ENCODE data around the gene JPT2.
"Not testable (repeated sequence)": the region's sequence is repeated elsewhere in the genome, so short reads cannot be mapped to it uniquely, and the experiment has no call there.

JPT2 gene

DNA sequence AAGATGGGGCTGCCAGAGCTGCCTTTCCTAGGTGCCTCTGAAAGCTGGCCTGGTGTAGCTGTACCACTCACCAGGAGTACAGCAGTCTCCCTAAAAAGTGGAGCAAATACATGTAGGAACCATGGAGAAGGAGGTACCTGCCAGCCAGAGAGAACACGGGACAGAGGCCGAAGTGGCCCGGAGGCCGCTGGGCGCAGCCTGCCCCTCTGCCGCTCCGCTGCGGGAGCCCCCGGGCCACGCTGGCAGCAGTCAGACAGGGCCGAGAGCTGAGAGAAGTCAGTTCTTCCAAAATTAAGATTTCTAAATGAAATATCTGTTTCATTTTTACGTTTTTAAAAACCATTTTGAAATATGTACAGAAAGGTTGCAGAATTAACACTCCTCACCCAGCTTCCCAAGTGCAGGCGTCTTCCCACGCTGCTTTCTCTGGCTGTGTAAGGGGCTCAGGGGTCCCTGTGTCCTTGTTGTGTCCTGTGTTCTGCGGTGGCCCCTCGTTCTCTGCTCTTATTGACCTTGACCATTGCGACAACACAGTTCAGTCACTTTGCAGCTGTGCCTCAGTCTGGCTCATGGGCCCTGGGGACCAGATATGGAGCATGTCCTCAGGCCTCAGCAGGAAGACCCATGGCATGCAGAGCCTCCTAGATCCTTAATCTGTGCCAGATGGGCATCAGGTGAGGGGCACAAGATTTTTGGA is 32.9 kb downstream of the JPT2 start:
- DNase-seq: no peak

DNA sequence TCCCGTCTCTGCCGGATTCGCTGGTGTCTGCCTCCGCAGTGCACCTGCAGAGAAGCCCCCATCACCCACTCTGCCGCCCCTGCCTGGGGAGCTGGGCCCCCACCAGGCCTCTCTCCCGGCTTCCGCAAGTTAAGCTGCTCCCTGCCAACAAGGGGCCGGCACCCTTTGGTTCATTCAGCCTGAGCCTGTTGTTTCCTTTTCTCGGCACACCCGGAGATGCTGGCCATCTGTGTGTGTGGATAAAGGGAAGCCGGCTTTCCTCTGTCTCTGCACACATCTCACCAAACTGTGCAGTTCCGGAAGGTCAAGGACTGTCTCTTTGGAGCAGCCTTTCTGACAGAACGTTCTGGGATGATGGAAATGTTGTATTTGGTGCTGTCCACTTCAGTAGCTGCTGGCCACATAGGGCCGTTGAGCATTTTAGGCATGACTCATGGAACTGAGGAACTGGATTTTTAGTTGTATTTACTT is 34.7 kb downstream of the JPT2 start:
- DNase-seq: no peak

- no peak for DNase-seq
These were observed 35.3 kb downstream of the JPT2 start for GRCh38 chr16:1713331-1713730.

- DNase-seq: no peak
These were observed 35.9 kb downstream of the JPT2 start for GRCh38 chr16:1713933-1714332.

DNA sequence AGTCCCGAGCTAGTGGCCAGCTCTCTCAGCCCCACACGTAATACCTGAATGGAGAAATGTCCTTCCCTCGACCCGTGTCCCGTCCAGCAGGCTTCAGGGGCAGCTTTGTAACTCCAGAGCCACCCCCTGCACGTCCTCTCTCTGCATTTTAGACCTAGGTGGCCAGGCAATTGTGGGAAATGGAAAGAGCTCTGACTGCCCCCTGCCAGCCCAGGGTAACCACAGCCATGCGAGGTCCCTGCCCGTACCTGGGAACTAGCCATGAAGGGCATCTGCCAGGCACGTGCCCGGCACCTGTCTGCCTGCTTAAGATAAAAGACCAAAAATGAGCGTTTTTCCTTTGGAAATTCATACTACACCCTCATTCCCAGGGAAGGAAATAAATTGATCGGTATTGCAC is 37.1 kb downstream of the JPT2 start:
- no peak for DNase-seq

- not testable (repeated sequence) for DNase-seq
These were observed 40.2 kb downstream of the JPT2 start for GRCh38 chr16:1718236-1718635.

DNA sequence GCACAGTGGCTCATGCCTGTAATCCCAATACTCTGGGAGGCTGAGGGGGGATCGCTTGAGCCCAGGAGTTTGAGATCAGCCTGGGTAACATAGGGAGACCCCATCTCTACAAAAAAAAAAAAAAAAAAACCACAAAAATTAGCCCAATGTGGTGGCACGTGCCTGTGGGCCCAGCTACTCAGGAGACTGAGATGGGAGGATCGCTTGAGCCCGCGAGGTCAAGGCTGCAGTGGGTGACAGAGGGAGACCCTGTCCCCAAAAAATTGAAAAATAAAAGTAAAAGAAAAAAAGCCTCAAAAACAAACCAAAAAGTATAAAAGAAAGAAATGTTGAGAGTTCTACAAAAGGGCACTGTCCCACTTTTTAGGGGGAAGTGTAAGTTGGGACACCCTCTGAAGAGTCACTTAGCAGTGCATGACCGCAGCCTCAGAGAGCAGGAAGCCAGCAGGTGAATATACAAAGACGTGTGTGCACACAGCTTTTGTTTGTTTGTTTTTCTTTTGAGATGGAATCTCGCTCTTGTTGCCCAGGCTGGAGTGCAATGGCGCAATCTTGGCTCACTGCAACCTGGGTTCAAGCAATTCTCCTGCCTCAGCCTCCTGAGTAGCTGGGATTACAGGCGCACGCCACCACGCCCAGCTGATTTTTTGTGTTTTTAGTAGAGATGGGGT is 41.6 kb downstream of the JPT2 start:
- not testable (repeated sequence) for DNase-seq

DNA sequence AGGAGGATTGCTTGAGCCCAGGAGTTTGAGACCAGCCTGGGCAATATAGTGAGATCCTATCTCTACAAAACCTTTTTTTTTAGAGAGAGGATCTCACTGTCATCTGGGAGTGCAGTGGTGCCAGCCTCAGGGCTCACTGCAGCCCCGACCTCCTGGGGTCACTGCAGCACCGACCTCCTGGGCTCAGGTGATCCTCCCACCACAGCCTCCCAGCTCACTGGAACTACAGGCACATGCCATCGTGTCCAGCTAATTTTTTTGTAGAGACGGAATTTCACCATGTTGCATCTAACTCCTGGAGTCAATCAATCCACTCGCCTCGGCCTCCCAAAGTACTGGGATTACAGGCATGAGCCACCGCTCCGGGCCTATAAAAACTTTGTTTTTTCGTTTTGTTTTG is 43.3 kb downstream of the JPT2 start:
- no peak for DNase-seq

DNA sequence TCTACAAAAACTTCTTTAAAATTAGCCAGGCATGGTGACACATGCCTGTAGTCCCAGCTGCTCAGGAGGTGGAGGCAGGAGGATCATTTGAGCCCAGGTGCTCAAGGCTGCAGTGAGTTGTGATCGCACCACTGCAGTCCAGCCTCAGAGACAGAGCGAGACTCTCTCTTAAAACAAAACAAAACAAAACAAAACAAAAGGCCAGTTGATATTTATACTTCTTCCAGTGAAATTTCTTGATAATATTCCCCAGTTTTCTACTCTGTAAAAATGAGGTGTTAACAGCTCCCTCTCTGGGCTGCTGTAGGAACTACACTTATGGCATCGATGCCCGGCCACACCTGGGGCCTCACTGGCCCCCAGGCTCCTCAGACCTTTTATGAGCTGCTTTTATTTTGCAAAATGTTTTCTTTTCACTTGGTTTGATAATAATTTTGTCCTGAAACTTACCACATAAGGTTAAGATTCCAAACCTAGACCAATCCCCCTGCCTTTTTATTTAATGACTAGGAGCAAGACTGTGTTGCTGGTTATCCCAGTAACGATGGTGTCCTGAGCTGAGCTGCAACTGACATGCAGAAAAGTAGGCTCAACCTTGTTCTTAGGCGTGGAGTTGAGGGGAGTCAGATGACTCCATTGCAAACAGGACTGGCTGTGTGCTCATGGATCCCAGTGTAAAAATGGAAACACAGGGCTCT is 45.5 kb downstream of the JPT2 start:
- no peak for DNase-seq

DNA sequence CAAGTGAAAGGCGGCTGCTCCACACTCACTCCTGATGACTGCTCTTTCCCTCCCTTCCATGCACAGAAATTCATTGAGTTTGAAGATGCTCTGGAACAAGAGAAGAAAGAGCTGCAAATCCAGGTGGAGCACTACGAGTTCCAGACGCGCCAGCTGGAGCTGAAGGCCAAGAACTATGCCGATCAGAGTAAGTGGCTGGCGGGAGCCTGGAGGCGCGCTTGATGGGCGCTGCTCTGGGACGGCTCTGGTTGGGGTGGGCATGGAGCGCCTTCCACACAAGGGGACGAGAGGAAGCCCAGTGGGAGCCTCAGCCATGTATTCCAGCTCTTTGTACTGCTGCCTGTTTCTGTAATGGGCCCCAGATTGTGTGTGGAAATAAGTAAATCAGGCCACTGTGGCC is 46.4 kb downstream of the JPT2 start:
- no peak for DNase-seq

DNA sequence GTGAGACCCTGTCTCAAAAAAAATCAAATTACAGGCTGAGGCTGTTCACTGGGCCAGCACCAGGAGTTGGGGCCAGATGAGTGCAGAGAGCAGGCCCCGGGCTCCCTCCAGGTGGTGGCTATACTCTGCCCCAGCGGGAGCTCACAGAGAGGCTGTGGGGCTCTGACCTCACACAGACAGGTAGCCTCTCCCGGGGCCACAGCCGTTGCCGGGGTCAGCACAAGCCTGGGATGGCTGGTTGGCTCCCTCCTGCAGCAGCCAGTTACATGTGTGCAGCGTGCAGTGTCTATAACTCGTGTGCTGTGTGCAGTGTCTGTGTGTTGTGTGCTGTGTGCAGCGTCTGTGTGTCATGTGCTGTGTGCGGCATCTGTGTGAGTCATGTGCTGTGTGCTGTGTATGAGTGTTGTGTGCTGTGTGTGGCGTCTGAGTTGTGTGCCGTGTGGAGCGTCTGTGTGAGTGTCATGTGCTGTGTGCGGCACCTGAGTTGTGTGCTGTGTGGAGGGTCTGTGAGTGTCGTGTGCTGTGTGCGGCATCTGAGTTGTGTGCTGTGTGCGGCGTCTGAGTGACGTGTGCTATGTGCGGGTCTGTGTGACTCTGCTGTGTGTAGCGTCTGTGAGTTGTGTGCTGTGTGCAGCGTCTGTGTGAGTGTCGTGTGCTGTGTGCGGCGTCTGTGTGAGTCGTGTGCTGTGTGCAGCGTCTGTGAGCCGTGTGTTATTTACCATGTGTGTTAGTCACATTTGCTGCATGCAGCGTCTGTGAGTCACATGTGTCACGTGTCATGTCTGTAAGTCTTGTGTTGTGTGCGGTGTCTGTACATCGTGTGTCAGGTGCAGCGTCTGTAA is 48.8 kb downstream of the JPT2 start:
- DNase-seq: no peak

DNA sequence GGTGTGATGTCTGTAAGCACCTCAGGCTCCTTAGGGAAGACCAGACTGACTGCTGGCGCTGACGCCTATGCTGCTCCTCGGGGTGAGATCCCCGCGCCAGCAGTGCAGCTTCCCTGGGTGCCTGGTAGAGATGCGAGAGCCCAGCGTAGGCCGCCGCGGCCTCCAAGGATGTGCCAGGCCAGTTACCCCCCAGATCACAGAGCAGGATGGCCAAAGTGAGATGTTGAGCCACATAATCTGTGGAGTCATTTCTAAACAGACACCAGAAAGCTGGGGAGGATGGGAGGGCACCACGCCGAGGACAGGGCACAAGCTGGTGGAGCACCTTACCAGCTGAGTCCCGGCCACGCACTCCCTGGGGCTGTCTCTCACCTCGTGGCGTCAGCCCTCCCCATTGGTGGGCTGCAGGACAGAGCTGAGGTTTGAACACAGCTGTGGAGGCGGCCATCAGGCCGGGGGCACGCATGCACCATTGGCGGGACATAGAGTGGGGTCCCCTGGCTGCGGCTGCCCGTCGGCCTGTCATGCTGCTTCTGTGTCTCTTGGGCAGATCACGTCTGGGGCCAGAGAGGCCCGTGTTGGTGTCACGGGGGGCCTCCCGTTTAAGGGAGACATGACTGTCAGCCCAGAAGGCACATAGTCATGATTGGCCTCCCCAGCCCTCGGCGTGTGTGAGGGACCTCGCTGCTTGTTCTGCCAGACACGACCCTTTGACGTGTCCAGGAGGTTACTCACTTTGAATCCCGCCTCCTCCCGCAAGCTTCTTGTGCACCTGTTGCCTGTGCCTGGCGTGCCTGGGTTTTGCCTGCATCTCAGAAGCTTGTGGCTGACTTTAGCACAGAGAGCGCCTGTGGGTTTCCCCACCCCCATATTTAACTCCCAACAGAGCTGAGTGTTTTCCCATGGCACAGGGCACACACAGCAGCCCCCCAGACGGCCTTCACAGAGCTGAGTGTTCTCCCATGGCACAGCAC is 49.9 kb downstream of the JPT2 start:
- DNase-seq: no peak

DNA sequence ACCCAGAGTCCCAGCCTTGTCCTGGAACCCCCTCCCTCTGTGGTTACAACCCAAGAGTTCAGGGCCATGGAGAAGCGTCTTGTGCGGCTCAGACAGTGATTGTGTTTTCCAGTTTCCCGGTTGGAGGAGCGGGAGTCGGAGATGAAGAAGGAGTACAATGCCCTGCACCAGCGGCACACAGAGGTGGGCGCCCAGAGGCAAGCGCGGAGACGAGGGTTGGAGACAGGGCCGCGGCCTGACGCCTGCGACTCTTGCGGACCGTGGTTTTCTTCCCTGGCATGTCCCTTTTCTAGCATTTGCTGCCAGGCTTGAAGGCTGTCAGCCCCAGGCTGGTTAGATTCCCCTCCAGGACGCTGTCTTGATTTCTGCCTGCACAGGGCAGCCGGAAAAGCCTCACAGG is 50.9 kb downstream of the JPT2 start:
- no peak for DNase-seq

DNA sequence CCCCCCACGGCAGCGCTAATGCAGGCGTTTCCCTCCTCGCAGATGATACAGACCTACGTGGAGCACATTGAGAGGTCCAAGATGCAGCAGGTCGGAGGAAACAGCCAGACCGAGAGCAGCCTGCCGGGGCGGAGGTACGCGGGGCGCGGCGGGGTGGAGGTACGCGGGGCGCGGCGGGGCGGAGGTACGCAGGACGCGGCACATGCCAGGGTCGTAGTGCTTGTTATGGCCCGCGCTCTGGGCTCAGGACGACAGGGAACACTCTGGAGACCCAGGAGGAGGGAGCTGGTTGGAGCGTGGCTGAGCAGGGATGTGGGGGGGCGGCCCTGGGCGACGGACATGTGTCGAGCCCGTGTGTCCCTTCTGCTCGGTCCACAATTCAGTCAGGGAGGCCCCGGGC is 51.4 kb downstream of the JPT2 start:
- DNase-seq: no peak

- DNase-seq: no peak
These were observed 53.0 kb downstream of the JPT2 start for GRCh38 chr16:1731073-1731472.

GRCh38 chr16:1731603-1732002 is 53.5 kb downstream of the JPT2 start:
- DNase-seq: no peak

DNA sequence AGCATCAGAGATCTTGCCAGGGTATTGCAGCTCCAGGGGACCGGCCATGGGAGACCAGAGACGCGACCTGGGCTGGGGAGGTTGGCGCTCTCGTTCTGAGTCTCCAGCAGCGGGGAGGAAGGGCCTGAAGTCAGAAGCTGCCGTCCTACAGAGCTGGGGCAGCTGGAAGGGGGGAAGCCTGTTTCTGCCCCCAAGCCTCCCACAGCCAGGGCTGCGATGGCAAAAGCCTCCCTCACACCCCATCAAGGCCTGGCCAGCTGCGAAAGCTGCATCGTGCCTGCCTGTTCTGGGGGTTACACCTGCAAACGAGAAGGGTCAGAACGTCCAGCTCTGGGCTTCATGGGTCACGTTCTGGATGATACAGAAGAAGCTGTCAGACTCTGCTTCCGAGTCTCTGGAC is 54.0 kb downstream of the JPT2 start:
- DNase-seq: no peak

GRCh38 chr16:1732551-1732987 is 54.5 kb downstream of the JPT2 start:
- not testable (repeated sequence) for DNase-seq

- no peak for DNase-seq
These were observed 56.0 kb downstream of the JPT2 start for GRCh38 chr16:1734123-1734522.

DNA sequence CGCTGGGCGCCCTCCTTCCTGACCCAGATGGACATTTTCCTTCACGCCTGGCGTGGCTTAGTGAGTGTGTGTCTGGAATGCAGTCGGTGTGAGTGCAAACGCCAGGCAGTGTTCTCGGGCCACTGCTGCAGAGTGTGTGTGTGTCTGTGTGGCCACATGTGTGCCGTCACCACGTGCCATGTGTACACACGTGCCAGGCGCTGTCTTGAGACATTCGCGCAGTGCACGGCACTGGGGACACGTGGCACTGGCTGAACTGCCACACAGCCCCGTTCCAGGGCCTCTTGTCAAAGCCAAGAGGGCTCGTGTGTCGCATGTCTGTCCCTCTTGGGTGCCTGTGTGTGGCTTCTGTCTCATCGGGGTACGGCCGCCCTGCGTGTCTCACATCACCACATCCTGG is 56.7 kb downstream of the JPT2 start:
- DNase-seq: no peak

- DNase-seq: no peak
These were observed 62.2 kb downstream of the JPT2 start for GRCh38 chr16:1740234-1740633.
